ENCODE data around the gene TPD52L1.
"Not testable (repeated sequence)": the region's sequence is repeated elsewhere in the genome, so short reads cannot be mapped to it uniquely, and the experiment has no call there.

Gene TPD52L1

DNA sequence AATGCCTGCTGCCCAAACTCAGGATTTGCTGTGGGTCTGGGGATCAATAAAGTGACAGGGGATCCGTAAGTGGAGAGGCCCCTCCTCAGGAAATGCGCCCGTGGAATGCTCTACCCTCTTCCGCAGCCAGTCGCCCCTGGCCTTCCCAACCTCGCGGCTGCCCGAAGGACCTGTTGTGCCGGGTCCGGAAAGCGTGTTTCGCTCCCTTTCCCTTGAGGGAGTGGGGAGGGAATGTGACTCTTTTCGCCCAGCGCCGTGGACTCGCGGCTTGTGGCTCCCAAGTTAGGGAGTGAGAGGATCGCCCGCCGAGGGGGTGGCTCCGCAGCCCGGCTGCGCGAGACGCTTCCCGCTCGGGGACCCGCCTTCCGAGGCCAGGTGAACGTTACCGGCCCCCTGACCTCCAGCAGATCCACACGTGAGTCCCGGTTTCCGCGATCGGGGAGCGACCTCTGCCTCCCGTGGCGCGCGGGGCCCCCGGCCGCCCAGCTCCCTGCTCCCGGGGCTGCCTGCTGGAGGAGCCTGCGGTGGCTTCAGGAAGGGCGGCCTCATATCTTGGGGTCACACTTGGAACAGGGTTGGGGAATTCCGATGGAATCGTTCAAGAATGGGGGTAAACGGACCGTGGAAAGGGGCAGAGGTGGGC lies 666 bp downstream of the TPD52L1 start:
- DNase-seq (ENCODE audit: low read depth), result no peak
- H3K4me3 ChIP-seq (ENCODE audit: low read depth, low read length), result peak overlapping the region; percentile 44
- TF ChIP-seq, protein P1, sequence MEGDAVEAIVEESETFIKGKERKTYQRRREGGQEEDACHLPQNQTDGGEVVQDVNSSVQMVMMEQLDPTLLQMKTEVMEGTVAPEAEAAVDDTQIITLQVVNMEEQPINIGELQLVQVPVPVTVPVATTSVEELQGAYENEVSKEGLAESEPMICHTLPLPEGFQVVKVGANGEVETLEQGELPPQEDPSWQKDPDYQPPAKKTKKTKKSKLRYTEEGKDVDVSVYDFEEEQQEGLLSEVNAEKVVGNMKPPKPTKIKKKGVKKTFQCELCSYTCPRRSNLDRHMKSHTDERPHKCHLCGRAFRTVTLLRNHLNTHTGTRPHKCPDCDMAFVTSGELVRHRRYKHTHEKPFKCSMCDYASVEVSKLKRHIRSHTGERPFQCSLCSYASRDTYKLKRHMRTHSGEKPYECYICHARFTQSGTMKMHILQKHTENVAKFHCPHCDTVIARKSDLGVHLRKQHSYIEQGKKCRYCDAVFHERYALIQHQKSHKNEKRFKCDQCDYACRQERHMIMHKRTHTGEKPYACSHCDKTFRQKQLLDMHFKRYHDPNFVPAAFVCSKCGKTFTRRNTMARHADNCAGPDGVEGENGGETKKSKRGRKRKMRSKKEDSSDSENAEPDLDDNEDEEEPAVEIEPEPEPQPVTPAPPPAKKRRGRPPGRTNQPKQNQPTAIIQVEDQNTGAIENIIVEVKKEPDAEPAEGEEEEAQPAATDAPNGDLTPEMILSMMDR (IDR thresholded peaks at IDR 0.05; ENCODE audit: low read depth, low read length, missing control alignments), result no peak

DNA sequence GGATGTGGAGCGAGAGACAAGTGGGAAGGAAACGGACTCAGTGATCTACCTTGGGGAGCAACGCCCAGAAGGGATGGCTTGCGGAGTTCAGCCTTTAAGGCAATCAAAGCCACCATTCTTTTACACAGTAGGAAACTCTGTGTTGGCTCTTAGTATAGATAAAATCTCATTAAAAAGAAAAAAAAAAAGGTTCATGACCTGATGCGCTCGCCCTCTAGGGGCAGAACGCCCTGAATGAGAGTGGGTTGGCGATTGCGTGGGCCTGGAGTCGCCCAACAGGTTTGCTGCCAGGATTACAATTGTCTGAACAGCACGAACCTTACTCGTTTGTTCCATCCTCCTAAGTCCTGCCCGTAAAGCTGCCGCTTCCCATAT lies 1.2 kb downstream of the TPD52L1 start:
- no peak overlapping the region for H3K4me3 ChIP-seq (ENCODE audit: low read depth, low read length)
- no peak for DNase-seq (ENCODE audit: low read depth)
- TF ChIP-seq, protein P1 (IDR thresholded peaks at IDR 0.05; ENCODE audit: low read depth, low read length, missing control alignments), result peak; percentile 48

DNA sequence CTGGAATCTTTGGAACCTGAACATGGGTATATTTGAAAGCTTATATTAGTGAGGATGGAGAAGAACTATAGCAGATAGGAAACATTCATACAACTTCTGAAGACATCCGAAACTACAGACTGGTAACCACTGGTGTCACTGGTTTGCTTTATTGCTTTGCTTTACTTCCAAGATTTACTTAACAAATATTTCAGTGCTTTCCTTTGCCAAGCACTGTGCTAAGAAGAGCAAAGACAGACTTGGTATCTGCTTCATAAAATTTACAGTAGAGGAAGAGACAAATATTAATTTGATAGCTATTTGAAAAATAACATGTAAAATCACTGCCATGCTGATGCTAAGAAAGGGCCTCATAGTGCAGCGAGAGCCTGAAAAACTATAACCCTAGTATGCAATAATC lies 1.8 kb downstream of the TPD52L1 start:
- TF ChIP-seq, protein P1 (IDR thresholded peaks at IDR 0.05; ENCODE audit: low read depth, low read length, missing control alignments), result no peak
- no peak overlapping the region for H3K4me3 ChIP-seq (ENCODE audit: low read depth, low read length)
- DNase-seq (ENCODE audit: low read depth), result no peak

DNA sequence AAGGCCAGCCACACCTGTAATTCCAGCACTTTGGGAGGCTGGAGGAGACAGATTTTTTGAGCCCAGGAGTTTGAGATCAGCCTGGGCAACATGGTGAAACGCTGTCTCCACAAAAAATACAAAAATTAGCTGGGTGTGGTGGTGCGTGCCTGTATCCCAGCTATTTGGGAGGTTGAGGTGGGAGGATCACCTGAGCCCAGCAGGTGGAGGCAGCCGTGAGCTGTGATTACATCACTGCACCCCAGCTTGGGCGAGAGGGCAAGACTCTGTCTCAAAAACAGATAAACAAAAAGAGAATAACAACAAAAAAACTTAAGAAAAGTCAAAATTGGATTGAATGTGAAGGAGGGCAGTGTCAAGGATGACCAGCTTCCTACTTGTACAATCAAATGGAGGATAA lies 2.9 kb downstream of the TPD52L1 start:
- DNase-seq (ENCODE audit: low read depth), result no peak
- H3K4me3 ChIP-seq (ENCODE audit: low read depth, low read length), result no peak overlapping the region
- TF ChIP-seq, protein P1 (IDR thresholded peaks at IDR 0.05; ENCODE audit: low read depth, low read length, missing control alignments), result no peak

DNA sequence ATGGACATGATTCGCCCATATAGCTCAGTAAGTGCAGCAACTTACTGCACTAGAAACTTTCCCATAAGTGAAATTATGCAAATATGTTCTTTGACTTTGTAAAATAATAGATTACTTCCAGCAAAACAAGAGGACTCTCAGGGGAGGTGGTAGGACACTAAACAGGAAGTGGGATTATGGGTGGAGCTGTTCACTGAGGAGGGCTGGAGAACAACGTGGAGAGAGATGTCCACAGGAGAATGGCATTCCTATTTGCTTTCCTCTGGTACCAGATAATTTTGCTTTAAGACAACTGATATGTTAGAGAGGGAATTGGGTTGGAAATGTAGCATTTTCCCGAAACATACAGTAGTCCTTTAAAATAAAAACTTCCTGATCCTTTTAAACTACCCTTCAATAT lies 3.7 kb downstream of the TPD52L1 start:
- DNase-seq (ENCODE audit: low read depth), result no peak
- TF ChIP-seq, protein P1 (IDR thresholded peaks at IDR 0.05; ENCODE audit: low read depth, low read length, missing control alignments), result no peak
- no peak overlapping the region for H3K4me3 ChIP-seq (ENCODE audit: low read depth, low read length)

DNA sequence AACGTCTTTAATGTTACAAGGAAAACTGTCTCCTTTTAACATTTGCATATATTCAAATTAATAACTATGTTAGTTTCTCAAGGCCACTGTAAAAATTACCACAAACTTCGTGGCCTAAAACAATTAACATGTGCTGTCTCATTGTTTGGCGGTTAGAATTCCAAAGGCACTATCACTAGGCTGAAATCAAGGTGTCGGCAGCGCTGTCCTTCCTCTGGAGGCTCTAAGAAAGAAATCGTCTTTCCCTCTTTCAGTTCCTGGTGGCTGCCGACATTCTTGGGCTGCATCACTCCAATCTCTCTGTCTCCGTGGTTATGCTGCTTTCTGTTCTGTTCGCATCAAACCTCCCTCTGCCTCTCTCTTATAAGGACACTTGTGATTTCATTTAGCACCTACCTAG lies 4.2 kb downstream of the TPD52L1 start:
- no peak overlapping the region for H3K4me3 ChIP-seq (ENCODE audit: low read depth, low read length)
- TF ChIP-seq, protein P1 (IDR thresholded peaks at IDR 0.05; ENCODE audit: low read depth, low read length, missing control alignments), result no peak
- no peak for DNase-seq (ENCODE audit: low read depth)

DNA sequence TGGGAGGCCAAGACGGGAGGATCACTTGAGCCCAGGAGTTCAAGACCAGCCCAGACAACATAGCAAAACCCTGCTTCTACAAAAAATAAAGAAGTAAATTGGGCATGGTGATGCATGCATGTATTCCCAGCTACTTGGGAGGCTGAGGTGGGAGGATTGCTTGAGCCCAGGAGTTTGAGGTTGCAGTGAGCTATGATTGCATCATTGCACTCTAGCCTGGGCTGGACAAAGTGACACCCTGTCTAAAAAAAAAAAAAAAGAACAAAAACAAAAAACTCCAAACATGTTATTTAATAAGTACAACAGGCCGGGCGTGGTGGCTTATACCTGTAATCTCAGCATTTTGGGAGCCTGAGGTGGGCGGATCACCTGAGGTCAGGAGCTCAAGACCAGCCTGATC lies 9.8 kb downstream of the TPD52L1 start:
- H3K4me3 ChIP-seq (ENCODE audit: low read depth, low read length); DNase-seq (ENCODE audit: low read depth): not testable (repeated sequence)

Measured in GM12864 (cell line).